Loucy (cell line): Measurements from ENCODE around the gene GNAO1.

Experiments
- H2AFZ ChIP-seq: fragments of 200-600 bp; sonication (generic); 2 replicates; pipeline ENCODE4 v1.6.0; 2016; ENCODE audit warnings: antibody characterized with exemption, mild to moderate bottlenecking, low read length, moderate library complexity
- H3F3A ChIP-seq: fragments of 200-600 bp; 2 replicates; pipeline ENCODE4 v1.6.0; 2016; ENCODE audit warnings: antibody characterized with exemption, low read depth, mild to moderate bottlenecking
- H3K27me3 ChIP-seq: fragments of 200-600 bp; sonication (generic); 2 replicates; pipeline ENCODE4 v1.6.1; 2014; ENCODE audit warnings: low read length, mild to moderate bottlenecking; ENCODE audit not compliant: insufficient read depth, poor library complexity, severe bottlenecking
- H3K36me3 ChIP-seq: fragments of 200-600 bp; sonication (generic); 2 replicates; pipeline ENCODE4 v1.6.1; 2016; ENCODE audit warnings: low read length; ENCODE audit not compliant: insufficient read depth
- H3K4me1 ChIP-seq: fragments of 200-600 bp; sonication (generic); 2 replicates; pipeline ENCODE4 v1.5.1; 2014; ENCODE audit warnings: low read length, mild to moderate bottlenecking; ENCODE audit not compliant: insufficient read depth, poor library complexity, severe bottlenecking
- H3K4me2 ChIP-seq: fragments of 200-600 bp; sonication (generic); 2 replicates; pipeline ENCODE4 v1.6.0; 2014; ENCODE audit warnings: antibody characterized with exemption, low read length, low read depth, mild to moderate bottlenecking; ENCODE audit not compliant: poor library complexity, severe bottlenecking
- H3K4me3 ChIP-seq: fragments of 200-600 bp; sonication (generic); 2 replicates; pipeline ENCODE4 v1.5.1; 2014; ENCODE audit warnings: low read length, mild to moderate bottlenecking, mixed read lengths; ENCODE audit not compliant: poor library complexity, severe bottlenecking
- H3K79me2 ChIP-seq: fragments of 200-600 bp; sonication (generic); 2 replicates; pipeline ENCODE4 v1.6.1; 2014; ENCODE audit warnings: low read length; ENCODE audit not compliant: insufficient read depth
- H3K9ac ChIP-seq: fragments of 200-600 bp; sonication (generic); 2 replicates; pipeline ENCODE4 v1.6.0; 2014; ENCODE audit warnings: mild to moderate bottlenecking, low read depth, low read length, moderate library complexity; ENCODE audit not compliant: poor library complexity, severe bottlenecking
- H3K9me2 ChIP-seq: fragments of 200-600 bp; sonication (generic); replicated peaks from 2 replicates; pipeline ENCODE4 v1.6.1; 2016; ENCODE audit warnings: low read depth, low read length, mixed read lengths
- H3K9me3 ChIP-seq: fragments of 200-600 bp; sonication (generic); 2 replicates; pipeline ENCODE4 v1.6.1; 2014; ENCODE audit warnings: mild to moderate bottlenecking, antibody characterized with exemption, low read length, low read depth; ENCODE audit not compliant: insufficient read depth
- H4K20me1 ChIP-seq: fragments of 200-600 bp; sonication (generic); 2 replicates; pipeline ENCODE4 v1.6.0; 2014; ENCODE audit warnings: antibody characterized with exemption, low read length, mild to moderate bottlenecking; ENCODE audit not compliant: insufficient read depth, poor library complexity, severe bottlenecking
- EZH2phosphoT487 ChIP-seq: fragments of 200-600 bp; IDR thresholded peaks from 2 replicates; pipeline ENCODE4 v1.6.1; 2018; ENCODE audit warnings: antibody characterized with exemption, mild to moderate bottlenecking, moderate library complexity, borderline replicate concordance
- TF ChIP-seq, protein P1 (sequence below): fragments of 200-600 bp; sonication (generic); conservative IDR thresholded peaks from 2 replicates; pipeline ENCODE4 v1.5.1; 2014; ENCODE audit warnings: mild to moderate bottlenecking, antibody characterized with exemption, low read length

Gene GNAO1

DNA sequence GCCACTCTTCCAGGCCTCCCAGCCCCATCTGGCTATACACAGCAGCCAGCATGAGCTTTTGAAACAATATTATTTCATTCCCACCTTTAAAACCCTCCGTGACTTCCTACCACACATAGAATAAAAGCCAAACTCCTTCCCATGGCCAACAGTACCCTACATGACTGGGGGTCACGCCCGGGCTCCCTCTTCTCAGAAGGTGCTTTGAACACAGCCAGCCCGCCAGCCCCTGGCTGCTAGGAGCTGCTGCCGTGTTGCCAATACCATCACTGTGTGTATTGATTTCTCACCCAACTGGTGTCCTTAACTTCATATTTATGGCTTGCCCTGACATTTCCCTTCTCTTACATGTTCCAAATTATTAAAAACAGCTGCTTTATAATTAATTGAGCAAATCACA, 111.2 kb downstream of the GNAO1 start:
- no peak for TF ChIP-seq EZH2phosphoT487
- TF ChIP-seq, protein P1, sequence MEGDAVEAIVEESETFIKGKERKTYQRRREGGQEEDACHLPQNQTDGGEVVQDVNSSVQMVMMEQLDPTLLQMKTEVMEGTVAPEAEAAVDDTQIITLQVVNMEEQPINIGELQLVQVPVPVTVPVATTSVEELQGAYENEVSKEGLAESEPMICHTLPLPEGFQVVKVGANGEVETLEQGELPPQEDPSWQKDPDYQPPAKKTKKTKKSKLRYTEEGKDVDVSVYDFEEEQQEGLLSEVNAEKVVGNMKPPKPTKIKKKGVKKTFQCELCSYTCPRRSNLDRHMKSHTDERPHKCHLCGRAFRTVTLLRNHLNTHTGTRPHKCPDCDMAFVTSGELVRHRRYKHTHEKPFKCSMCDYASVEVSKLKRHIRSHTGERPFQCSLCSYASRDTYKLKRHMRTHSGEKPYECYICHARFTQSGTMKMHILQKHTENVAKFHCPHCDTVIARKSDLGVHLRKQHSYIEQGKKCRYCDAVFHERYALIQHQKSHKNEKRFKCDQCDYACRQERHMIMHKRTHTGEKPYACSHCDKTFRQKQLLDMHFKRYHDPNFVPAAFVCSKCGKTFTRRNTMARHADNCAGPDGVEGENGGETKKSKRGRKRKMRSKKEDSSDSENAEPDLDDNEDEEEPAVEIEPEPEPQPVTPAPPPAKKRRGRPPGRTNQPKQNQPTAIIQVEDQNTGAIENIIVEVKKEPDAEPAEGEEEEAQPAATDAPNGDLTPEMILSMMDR = no peak
- H3K9ac ChIP-seq = no peak overlapping the region
- no peaks in the 10 kb centered on the region for H4K20me1 ChIP-seq
- no peak overlapping the region for H2AFZ ChIP-seq
- H3K4me2 ChIP-seq = no peak overlapping the region
- H3K79me2 ChIP-seq = no peaks in the 10 kb centered on the region
- peaks cover 5% of the 10 kb centered on the region for H3K4me1 ChIP-seq
- H3K27me3 ChIP-seq = no peaks in the 10 kb centered on the region
- no peak overlapping the region for H3K4me3 ChIP-seq
- no peaks in the 10 kb centered on the region for H3K9me3 ChIP-seq
- no peaks in the 10 kb centered on the region for H3F3A ChIP-seq
- H3K9me2 ChIP-seq = no peaks in the 10 kb centered on the region
- H3K36me3 ChIP-seq = no peaks in the 10 kb centered on the region

DNA sequence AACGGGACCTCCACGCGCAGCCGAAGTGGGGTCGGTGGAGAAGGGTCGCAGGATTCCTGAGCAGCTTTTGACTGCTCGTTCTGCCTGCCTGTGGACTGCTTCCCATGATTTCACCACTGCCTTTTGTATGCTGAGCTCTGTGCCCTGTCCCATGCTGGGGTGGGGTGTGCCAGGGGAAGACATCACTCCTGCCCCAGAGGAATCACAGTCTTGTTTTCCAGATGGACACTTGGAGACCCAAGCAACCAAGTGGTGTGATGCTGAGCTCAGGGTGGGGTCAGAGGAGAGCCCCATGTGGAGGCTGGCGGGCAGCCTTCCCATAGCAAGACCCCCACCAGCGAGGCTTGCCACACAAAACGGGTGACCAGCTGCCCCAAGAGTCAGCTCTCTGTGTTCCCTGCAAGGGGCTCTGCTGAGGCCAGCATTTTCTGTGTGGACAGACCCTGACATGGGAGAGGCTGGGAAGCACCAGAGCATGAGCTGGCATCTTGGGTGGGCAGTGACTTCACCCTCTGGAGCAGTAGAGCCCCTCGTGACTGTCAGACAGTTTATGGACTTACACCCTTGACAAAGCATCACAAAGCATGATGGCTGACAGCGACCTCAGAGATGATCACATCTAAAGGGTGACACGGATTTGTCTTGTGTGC, 111.9 kb downstream of the GNAO1 start:
- Histone ChIP-seq H3K4me3 (no peak overlapping the region), H3K27me3 (no peaks in the 10 kb centered on the region), H3K4me1 (peaks cover 5% of the 10 kb centered on the region), H3K36me3 (no peaks in the 10 kb centered on the region), H3K9me3 (no peaks in the 10 kb centered on the region), H3F3A (no peaks in the 10 kb centered on the region), H3K4me2 (no peak overlapping the region), H3K9ac (no peak overlapping the region), H4K20me1 (no peaks in the 10 kb centered on the region), H2AFZ (no peak overlapping the region), H3K9me2 (no peaks in the 10 kb centered on the region), H3K79me2 (no peaks in the 10 kb centered on the region)
- TF ChIP-seq, protein P1 = no peak
- TF ChIP-seq EZH2phosphoT487 = no peak

DNA sequence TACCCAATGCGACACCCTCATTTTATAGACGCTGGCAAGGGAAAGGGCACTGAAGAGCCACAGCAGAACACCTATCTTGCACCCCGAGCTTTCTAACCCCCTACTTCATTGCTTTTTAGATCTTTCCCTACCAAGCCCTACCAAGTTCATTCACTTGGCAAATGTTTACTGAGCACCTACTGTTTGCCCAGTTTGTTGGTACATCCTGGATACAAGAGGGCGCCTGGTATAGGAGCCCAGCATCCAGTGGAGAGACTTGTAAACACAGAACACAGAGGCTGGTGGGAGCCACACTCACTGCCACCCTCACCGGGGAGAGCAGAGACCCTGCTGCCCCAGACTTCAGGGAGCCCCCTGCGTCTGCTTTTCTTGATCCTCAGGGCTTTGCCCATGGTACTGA, 112.6 kb downstream of the GNAO1 start:
- Histone ChIP-seq H3K79me2 (no peaks in the 10 kb centered on the region), H3K4me1 (peaks cover 5% of the 10 kb centered on the region), H3F3A (no peaks in the 10 kb centered on the region), H3K9me2 (no peaks in the 10 kb centered on the region), H3K4me3 (no peak overlapping the region), H4K20me1 (no peaks in the 10 kb centered on the region), H2AFZ (no peak overlapping the region), H3K9me3 (no peaks in the 10 kb centered on the region), H3K9ac (no peak overlapping the region), H3K36me3 (no peaks in the 10 kb centered on the region), H3K4me2 (no peak overlapping the region), H3K27me3 (no peaks in the 10 kb centered on the region)
- TF ChIP-seq EZH2phosphoT487 = no peak
- TF ChIP-seq, protein P1 = no peak
